Skin of body (tissue), 2 donors: ENCODE measurements around the gene TNS1. TPM values are rescaled to one million over a fixed set of nuclear protein-coding genes. Genes with fewer than 3 reads are reported as not detected.
"Not testable (repeated sequence)": the region's sequence is repeated elsewhere in the genome, so short reads cannot be mapped to it uniquely, and the experiment has no call there.

Experiments used
- DNase-seq: peaks from one replicate; lab custom pipeline; 2025; lab: John Stamatoyannopoulos, UW
- total RNA-seq: library from RNA; depleted of rRNA; stranded (reverse); fragments of >200 nt; gene quantifications from one replicate; pipeline ENCODE4 v1.2.3, GENCODE V29; 2014

Gene TNS1
- total RNA-seq, 1 donor from 2014 or later = 92.3 TPM

DNA sequence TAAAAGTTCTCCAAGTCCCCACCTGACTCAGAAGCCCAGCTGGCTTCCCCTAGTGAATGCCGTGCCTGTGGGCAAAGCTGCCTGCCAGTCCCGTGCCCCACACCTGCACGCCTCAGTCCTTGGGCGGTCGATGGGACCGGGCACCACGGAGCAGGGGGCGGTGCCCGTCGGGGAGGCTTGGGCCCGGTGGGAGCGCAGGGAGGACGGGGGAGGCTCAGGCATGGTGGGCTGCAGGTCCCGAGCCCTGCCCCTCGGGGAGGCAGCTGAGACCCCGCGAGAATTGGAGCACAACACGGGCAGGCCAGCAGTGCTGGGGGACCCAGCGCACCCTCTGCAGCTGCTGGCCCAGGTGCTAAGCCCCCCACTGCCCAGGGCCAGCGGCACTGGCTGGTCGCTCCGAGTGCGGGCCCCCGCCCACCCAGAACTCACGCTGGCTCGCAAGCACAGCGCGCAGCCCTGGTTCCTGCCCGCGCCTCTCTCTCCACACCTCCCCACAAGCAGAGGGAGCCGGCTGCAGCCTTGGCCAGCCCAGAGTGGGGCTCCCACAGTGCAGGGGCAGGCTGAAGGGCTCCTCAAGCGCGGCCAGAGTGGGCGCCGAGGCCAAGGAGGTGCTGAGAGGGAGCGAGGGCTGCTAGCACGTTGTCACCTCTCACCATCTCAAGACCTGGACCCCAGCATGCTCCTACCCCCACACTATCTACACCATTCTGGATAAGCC lies 215.5 kb downstream of the TNS1 start:
- DNase-seq = no peak

DNA sequence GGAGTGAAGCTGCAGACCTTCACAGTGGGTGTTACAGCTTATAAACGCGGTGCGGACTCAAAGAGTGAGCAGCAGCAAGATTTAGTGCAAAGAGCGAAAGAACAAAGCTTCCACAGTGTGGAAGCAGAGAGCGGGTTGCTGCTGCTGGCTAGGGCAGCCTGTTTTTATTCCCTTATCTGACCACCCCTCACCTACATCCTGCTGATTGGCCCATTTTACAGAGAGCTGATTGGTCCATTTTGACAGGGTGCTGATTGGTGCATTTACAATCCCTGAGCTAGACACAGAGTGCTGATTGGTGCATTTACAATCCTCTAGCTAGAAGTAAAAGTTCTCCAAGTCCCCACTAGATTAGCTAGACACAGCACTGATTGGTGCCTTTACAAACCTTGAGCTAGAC lies 216.2 kb downstream of the TNS1 start:
- not testable (repeated sequence) for DNase-seq

DNA sequence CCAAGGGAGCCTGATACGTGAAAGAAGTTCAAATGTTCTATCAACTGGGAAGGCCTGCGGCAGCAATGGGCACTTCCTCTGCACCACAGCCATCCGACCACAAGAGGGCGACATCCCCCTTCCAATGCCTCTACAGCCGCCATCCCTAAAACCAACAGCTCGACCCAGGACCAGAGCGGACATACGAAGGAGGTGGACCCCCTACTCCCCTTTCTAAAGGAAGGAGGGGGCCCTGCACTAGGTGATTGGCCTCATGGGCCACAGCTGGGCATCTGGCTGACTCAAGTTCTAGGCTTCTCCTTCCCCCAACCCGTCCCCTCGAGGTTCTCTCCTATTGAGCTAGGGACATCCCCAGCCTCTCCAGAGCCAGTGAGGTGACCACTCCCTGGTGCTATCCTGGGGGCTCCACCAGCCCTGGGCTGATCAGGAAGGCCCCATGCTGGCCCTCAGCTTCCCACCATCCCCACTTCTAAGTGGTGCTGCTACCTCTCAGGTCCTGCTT lies 217.2 kb downstream of the TNS1 start:
- peak; percentile 24 for DNase-seq

DNA sequence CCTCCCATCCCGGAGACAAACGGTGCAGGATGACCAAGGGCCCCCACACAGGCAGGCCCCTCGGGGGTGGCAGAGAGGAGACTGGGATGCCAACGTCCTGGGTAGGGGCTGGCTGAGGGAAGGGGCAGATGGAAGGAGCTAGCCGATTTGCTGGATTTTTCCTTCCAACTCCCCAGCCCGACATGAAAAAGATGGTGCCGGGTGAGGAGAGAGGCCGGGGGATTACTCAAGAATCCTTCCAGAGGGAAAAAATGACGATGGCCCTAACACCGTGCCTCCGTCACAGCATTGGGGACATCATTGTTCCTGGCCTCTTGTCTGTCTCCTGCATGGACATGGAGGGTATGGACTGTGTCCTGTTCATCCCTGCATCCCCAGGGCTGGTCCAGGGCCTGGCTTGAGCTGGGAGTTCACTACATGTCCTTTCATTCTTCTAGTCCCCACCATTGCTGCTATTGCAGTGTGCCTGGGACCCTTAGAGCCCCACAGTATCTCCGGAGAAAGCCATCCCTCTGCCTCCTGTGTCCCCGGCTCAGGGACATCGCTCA lies 217.7 kb downstream of the TNS1 start:
- DNase-seq = no peak

- DNase-seq = no peak
Measured at GRCh38 chr2:217783243-217783642, 219.6 kb downstream of the TNS1 start.

- DNase-seq = no peak
Measured at GRCh38 chr2:217777906-217778305, 224.9 kb downstream of the TNS1 start.

GRCh38 chr2:217776631-217777030 lies 226.2 kb downstream of the TNS1 start:
- peak; percentile 14 for DNase-seq

DNA sequence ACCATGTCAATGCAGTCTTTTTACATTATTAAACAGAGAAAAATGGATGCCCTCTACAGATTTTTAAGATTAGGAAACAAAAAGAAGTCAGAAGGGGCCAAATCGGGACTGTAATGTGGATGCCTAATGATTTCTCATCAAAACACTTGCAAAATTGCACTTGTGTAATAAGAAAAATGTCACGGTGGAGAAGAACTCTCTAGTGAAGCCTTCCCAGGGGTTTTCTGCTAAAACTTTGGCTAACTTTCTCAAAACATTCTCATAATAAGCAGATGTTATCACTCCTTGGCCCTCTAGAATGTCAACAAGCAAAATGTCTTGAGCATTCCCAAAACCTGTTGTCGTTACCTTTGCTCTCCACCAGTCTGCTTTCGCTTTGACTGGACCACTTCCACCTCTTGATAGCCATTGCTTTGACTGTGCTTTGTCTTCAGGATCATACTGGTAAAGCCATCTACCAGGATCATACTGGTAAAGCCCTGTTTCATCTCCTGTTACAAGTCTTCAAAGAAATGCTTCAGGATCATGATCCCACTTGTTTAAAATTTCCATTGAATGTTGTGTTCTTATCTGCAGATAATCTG lies 226.8 kb downstream of the TNS1 start:
- no peak for DNase-seq

DNA sequence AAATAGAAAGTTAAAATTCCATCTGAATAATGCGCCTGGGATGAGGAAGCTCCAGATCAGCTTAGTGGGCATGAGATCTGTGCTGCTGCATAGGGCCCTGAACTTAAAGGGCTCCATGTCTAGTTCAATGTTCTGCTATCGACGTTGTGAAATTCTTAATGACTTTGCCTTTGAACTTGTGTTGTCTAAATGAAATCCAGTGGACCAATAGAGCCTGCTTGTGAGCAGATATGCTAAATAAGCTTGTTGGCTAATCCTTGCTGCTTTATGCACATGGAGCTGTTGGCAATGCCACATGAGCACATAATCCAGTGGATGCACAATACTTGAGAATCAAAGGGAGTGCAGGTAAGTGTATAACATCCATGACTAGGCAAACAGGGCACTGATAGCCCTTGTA lies 228.6 kb downstream of the TNS1 start:
- DNase-seq = no peak

DNA sequence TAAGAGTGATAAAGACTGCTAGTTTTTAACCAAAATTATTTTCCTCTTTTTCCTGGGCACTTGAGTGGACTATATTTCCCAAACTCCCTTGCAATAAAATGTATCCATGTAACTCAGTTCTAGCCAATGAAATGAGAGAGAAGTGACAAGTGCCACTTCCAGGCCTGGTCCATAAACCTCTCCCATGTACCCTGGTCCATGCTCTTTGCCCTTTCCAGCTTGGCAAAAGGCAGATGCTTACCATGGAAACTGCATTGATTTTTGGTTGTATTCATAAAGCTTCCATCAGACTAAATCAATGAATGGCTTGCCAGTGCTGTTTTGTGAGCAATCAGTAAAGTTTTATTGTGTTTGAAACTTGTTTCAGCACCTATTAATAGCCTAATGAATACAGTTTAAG lies 229.3 kb downstream of the TNS1 start:
- DNase-seq = no peak

DNA sequence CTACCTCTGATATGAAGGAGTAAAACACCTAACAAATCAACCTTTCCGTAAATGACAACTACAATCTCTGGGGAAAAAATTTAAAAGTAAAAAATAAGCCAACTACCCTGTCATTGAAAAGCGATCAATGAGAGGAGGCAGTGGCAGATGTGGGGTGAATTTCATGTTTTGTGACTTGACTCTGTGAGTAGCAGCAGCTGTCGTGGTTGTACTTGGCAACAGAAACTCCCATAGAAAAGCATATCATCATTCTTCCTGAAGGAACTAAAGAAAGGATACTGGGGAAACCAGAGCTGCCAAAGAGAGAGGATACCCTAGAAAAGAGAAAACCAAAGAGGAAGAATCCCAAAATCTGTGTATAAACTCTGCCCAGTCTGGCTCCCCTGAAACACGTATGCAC lies 236.4 kb downstream of the TNS1 start:
- DNase-seq = no peak

DNA sequence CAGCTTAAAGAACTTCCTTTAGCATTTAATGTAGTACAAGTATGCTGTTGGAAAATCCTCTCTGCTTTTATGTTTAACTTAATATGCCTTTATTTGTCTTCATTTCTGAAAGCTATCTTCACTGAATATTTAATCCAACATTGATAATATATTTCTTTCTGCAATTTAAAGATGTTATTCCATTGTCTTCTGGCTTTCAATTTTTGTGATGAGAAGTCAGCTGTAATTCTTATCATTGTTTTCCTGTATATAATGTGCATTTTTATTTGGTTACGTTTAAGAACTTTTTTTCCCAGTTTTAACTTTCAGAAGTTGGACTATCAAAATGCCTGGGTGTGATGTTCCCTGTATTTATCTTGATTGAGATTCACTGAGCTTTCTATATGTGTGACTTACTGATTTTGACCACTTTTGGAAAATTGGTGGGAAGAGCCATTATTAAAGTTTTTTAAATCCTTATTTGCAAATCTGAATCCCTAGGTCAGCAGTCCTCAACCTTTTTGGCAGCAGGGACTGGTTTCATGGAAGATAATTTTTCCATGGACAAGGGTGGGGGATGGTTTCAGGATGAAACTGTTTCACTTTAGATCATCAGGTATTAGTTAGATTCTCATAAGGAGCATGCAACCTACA lies 241.0 kb downstream of the TNS1 start:
- DNase-seq = no peak

- no peak for DNase-seq
Measured at GRCh38 chr2:217759991-217760390, 242.8 kb downstream of the TNS1 start.

DNA sequence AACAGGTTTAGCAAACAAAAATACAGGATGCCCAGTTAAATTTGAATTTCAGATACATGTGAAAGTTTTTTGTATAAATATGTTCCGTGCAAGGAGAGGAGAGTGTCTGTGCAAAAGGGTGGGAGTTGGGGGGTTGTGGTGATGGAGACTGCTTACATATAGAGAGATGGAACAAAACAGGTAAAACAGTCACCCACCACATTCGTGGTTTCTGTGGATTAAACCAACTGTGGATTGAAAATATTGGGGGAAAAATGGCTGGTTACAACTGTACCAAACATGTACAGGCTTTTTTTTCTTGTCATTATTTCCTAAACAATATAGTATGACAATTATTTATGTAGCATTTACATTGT lies 245.7 kb downstream of the TNS1 start:
- DNase-seq = no peak

GRCh38 chr2:217756375-217757107 lies 246.3 kb downstream of the TNS1 start:
- peak; percentile 51 for DNase-seq

- DNase-seq = no peak
Measured at GRCh38 chr2:217755027-217755745, 247.6 kb downstream of the TNS1 start.

DNA sequence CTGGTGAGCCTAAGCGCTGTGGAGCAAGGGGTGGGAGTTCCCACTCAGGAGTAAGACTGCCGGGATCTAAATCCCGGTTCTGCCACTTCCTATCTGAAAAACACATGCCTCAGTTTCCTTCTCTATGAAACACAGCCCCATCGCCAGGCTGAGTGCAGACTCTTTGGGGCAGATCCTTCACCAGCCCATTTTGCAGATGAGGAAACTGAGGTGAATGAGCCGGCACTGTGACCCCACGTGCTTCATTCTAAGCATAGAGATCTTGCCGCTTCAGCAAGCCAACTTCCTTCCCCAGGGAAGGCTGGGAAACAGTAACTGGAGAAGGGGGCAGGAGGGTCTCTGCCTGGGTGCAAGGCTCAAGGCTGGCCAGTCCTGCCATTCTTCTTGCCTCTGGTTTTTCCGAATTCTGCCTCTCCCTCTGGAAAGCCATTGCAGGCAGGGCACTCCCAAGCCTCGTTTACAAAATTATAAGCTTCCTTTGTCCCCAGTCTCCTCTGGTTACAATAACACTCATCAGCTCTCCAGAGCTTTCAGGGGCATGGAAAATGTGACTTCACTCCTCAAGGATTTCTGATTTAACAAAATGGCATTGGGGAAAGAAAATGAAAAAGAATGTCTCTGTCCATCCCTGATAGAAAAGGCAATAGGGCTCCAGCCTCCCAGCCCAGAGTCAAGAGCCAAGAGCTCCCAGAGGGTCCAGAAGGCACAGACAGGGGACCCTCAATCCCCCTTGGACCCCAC lies 249.2 kb downstream of the TNS1 start:
- DNase-seq = peak; percentile 70

- no peak for DNase-seq
Measured at GRCh38 chr2:217752714-217753459, 249.9 kb downstream of the TNS1 start.

DNA sequence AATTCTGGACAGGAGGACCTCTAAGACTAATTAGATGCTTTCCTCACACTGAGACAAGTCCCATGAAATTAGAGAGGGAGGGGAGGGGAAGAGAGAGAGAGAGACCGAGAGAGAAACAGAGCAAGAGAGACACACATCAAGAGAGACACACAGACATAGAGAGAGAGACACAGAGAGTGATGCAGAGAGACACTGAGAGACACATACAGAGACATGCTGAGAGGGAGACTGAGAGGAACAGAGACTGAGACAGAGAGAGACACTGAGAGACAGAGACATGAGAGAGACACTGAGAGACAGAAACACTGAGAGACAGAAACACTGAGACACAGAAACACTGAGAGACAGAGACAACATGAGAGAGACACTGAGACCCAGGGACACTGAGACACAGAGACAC lies 250.8 kb downstream of the TNS1 start:
- no peak for DNase-seq

- DNase-seq = no peak
Measured at GRCh38 chr2:217751192-217751591, 251.6 kb downstream of the TNS1 start.
